A673 (cell line): ENCODE data around the gene CCDC102B. TPM values are rescaled to one million over a fixed set of nuclear protein-coding genes. Genes with fewer than 3 reads are reported as not detected.

Experiments used
- BruUV-seq: library from RNA; stranded (reverse); fragments of 400-500 nt; replicated peaks from 2 replicates; lab custom pipeline; 2021; lab: Mats Ljungman, UMichigan
- CTCF ChIA-PET: fragments of 300-600 bp; sonication (Branson Sonifier 250); formaldehyde crosslinking; loops from one replicate; lab custom pipeline; 2022; ENCODE audit warnings: antibody characterized with exemption; lab: Charles Lee
- POLR2A ChIA-PET: fragments of 300-600 bp; sonication (Branson Sonifier 250); formaldehyde crosslinking; loops from one replicate; lab custom pipeline; 2022; ENCODE audit warnings: antibody characterized with exemption; ENCODE audit not compliant: low non-redundant PET; lab: Charles Lee
- DNase-seq: peaks from one replicate; pipeline ENCODE4 v3.0.0-alpha.2; 2015; ENCODE audit warnings: low spot score
- H3K27ac ChIP-seq: fragments of 200-600 bp; sonication (generic); 2 replicates; pipeline ENCODE4 v1.5.1; 2016; ENCODE audit warnings: mixed run types, low read depth, mild to moderate bottlenecking, mixed read lengths, antibody characterized with exemption, low read length; ENCODE audit not compliant: poor library complexity, severe bottlenecking
- H3K27me3 ChIP-seq: fragments of 200-600 bp; sonication (generic); replicated peaks from 2 replicates; pipeline ENCODE4 v1.6.1; 2017; ENCODE audit warnings: mixed run types, low read depth, mild to moderate bottlenecking, mixed read lengths, antibody characterized with exemption, low read length; ENCODE audit not compliant: insufficient read depth, poor library complexity
- H3K36me3 ChIP-seq: fragments of 200-600 bp; sonication (generic); 2 replicates; pipeline ENCODE4 v1.6.1; 2016; ENCODE audit warnings: mixed run types, mild to moderate bottlenecking, mixed read lengths, antibody characterized with exemption, low read length; ENCODE audit not compliant: insufficient read depth, poor library complexity, severe bottlenecking
- H3K4me1 ChIP-seq: fragments of 200-600 bp; sonication (generic); 2 replicates; pipeline ENCODE4 v1.6.1; 2017; ENCODE audit warnings: mixed run types, mild to moderate bottlenecking, mixed read lengths, antibody characterized with exemption, low read length; ENCODE audit not compliant: insufficient read depth, poor library complexity, severe bottlenecking
- H3K4me3 ChIP-seq: fragments of 200-600 bp; sonication (generic); 2 replicates; pipeline ENCODE4 v1.5.1; 2016; ENCODE audit warnings: low read depth, mixed run types, mild to moderate bottlenecking, mixed read lengths, low read length; ENCODE audit not compliant: poor library complexity, severe bottlenecking
- H3K9me3 ChIP-seq: fragments of 200-600 bp; sonication (generic); 2 replicates; pipeline ENCODE4 v1.6.1; 2016; ENCODE audit warnings: mixed run types, low read depth, mild to moderate bottlenecking, mixed read lengths, antibody characterized with exemption, low read length; ENCODE audit not compliant: poor library complexity, severe bottlenecking
- CTCF ChIP-seq: fragments of 300-800, 200-600 bp; sonication (generic); conservative IDR thresholded peaks from 2 replicates; pipeline ENCODE4 v1.5.1; 2017; ENCODE audit warnings: low read depth, mild to moderate bottlenecking, antibody characterized with exemption, low read length, moderate library complexity, mixed read lengths
- EZH2 ChIP-seq: fragments of 200-600 bp; sonication (generic); IDR thresholded peaks from 2 replicates; pipeline ENCODE4 v1.6.1; 2017; ENCODE audit warnings: borderline replicate concordance, low read depth, mild to moderate bottlenecking, mixed read lengths, antibody characterized with exemption, low read length; ENCODE audit not compliant: poor library complexity, severe bottlenecking
- intact Hi-C: fragments of 100-400 bp; cut with micrococcal nuclease; formaldehyde crosslinking; loops from one replicate; pipeline ENCODE4 v1.10.0; 2022; ENCODE audit not compliant: unreplicated experiment
- total RNA-seq: library from RNA; stranded (reverse); gene quantifications from 2 replicates; pipeline ENCODE4 v1.2.3, GENCODE V29; 2021

The CCDC102B gene
- total RNA-seq, 1 experiment from 2014 or later = 12.5 TPM

- intact Hi-C loops = loop anchor here (5.0 to 10.0 kb wide), 3 partner anchors 507 to 1162 kb away; no protein-coding TSS in a partner anchor
- ChIA-PET POLR2A (no interaction called here), CTCF (no interaction called here)
- H3K27ac ChIP-seq = no peak overlapping the region
- TF ChIP-seq EZH2 (no peak), CTCF (peak; percentile 64)
- H3K27me3 ChIP-seq = no peaks in the 10 kb centered on the region
- H3K36me3 ChIP-seq = no peaks in the 10 kb centered on the region
- peaks cover 5% of the 10 kb centered on the region for H3K4me1 ChIP-seq
- no peaks in the 10 kb centered on the region for H3K9me3 ChIP-seq
- H3K4me3 ChIP-seq = no peak overlapping the region
- peak; percentile 56 for DNase-seq
- no TSS peak for BruUV-seq
Observed at GRCh38 chr18:68925268-68925667, 127.4 kb downstream of the CCDC102B start.

GRCh38 chr18:68928762-68929675 is 131.1 kb downstream of the CCDC102B start:
- Histone ChIP-seq H3K4me3 (no peak overlapping the region), H3K36me3 (no peaks in the 10 kb centered on the region), H3K9me3 (no peaks in the 10 kb centered on the region), H3K27me3 (no peaks in the 10 kb centered on the region), H3K4me1 (peaks cover 5% of the 10 kb centered on the region), H3K27ac (no peak overlapping the region)
- CTCF ChIA-PET = no interaction called here
- POLR2A ChIA-PET = no interaction called here
- no peak for DNase-seq
- no TSS peak for BruUV-seq
- TF ChIP-seq EZH2 = no peak
- no peak for TF ChIP-seq CTCF
- intact Hi-C loops = loop anchor here (5.0 to 10.0 kb wide), 3 partner anchors 503 to 1158 kb away; no protein-coding TSS in a partner anchor

GRCh38 chr18:68935686-68936085 is 137.8 kb downstream of the CCDC102B start:
- DNase-seq = no peak
- Histone ChIP-seq H3K27ac (no peak overlapping the region), H3K4me3 (no peak overlapping the region), H3K36me3 (no peaks in the 10 kb centered on the region), H3K4me1 (peaks cover 3% of the 10 kb centered on the region), H3K9me3 (no peaks in the 10 kb centered on the region), H3K27me3 (no peaks in the 10 kb centered on the region)
- ChIA-PET CTCF (no interaction called here), POLR2A (no interaction called here)
- intact Hi-C loops = no loop called here
- no peak for TF ChIP-seq EZH2
- no peak for TF ChIP-seq CTCF
- BruUV-seq = no TSS peak
